Stimulated activated CD8-positive, alpha-beta memory T cell treated with anti-CD3 and anti-CD28 coated beads, Interleukin-4, amount 100 ng/mL, for 48 hours (primary cell): ENCODE data around the gene SPATA13.
"Not testable (repeated sequence)": the region's sequence is repeated elsewhere in the genome, so short reads cannot be mapped to it uniquely, and the experiment has no call there.

ENCODE experiments used
- DNase-seq: peaks from one replicate; pipeline ENCODE4 v3.0.0-alpha.2; 2020

Gene SPATA13

DNA sequence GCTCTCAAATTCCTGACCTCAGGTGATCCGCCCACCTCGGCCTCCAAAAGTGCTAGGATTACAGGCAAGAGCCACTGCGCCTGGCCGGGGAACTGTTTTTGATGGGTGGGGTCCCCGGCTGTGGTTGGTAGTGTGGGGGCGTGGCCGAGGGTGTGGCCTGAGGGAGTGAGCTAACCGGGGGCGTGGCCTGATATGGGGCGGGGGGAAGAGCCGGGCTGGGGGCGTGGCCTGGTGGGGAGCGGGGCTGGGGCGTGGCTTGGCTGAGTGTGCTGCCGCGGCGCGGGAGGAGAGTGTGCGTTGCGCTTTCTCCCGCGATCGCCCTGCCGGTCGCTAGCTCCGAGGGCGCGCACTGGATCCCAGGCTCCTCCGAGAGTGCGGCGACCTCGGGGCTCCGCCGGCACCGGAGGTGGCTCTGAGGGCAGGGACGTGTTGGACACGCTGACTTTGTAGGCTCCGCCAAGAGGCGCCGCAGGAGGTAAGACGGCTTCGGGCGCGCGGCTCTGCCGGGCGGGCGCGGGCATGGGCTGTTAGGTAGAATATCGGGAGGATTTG lies at the start of gene SPATA13:
SPATA13 (plus strand) TSS at position 263 of the 552 bp plus-strand sequence. CDS start 62,210 bp downstream, outside the sequence.
- DNase-seq = peak; percentile 97

DNA sequence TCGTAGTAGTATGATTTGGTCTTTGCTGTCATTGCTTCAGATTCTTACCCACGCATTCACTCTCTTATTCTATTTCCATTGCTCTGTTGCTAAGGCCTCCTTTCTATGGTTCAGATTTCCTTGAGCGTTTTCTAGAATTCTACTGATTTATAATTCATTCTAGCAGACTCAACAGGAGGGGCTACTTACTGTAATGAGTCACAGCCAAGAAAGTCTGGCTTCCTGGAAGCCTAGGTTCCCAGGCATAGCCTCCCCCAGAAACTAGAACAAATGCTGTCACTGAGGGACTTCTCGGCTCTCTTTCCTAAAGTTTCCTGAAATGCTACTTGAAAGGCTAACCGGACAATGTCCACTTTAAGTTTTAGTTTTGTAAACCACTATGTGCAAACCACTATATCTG lies 47.7 kb upstream of the SPATA13 start:
- DNase-seq = no peak

DNA sequence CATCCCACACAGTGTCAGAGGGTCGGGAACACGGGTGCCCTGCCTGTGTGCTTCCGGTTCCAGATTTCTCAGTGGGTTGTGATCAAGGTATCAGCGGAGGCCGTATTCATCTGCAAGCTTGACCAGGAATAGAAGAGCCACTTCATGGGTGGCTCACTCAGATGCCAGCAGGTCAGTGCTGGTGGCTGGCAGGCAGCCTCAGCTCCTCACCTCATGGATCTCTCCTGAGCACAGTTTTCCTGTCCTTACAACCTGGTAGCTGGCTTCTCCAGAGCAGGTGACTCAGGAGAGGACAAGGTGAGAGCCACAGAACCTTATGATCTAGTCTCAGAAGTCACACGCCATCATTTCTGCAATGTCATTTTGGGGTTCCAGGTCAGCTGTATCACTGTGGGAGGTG lies 44.8 kb upstream of the SPATA13 start:
- no peak for DNase-seq

DNA sequence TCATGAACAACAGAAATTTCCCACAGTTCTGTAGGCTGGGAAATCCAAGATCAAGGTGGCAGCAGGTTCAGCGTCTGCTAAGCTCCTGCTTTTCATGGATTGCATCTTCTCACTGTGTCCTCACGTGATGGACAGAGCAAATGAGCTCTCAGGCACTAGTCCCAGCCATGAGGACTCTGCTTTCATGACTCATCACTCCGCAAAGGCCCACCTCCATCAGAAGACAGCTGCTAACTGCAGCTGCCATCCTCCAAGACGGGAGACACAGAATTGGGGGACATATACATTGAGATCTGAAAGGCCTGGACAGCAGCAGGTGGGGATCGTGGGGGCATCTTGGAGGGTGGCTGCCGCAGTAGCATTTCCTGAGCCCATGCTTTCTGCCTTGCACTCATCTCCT lies 44.4 kb upstream of the SPATA13 start:
- DNase-seq = no peak

DNA sequence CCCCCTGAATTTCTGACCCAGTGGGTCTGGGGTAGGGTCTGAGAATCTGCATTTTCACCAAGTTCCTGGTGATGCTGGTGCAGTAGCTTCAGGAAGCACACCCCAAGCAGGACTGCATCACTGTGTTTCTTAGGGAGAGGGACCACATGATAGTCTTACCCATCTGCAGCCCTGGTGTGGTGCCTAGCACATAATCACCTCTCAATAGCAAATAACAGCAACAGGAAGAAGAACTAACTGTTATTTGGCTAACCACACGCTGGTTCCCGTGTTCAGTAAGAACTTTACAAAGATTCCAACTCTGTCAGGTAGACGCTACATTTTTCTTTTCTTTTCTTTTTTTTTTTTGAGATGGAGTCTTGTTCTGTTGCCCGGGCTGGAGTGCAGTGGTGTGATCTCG lies 41.9 kb upstream of the SPATA13 start:
- no peak for DNase-seq

DNA sequence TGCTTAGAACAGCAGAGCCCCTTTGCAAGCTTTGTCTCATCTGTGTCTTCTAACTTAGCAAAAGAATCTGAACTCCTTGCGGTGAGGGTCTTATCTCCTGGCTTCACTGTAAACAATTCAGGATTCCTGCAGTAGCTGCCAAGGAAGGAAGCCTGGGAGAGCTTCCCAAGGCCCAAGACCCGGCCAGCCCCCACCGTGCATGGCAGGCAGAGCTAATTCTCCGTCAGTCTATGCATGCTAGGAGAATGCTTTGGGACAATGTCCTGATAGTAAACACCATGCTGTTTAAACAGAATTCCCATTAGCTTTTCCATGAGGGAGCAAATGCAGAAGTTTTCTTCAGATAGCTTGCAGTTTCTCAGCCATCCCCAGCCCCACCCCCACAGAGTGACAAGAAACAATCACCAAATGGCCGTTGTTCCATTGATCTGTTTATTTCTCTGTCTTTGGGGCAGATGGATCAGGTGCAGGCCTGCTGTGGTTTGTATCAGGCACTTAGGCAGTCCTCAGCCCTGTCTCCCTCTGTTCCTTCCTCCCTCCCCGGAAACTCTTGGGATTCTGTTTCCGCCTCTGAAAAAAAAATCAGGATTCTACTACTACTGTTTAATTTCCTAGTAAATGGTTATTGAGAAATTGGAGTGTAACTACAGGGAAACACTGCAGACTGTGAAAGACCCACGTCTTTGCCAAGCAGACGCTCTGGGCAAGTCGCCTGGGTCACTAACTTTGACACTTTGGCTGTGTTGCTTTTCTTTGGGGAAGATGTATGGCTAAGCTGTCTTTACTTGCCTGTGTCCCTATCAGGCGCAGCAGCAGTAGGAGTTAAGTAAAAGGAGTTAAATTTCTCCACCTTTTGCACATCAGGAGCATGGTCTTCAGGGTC lies 40.7 kb upstream of the SPATA13 start:
- no peak for DNase-seq

DNA sequence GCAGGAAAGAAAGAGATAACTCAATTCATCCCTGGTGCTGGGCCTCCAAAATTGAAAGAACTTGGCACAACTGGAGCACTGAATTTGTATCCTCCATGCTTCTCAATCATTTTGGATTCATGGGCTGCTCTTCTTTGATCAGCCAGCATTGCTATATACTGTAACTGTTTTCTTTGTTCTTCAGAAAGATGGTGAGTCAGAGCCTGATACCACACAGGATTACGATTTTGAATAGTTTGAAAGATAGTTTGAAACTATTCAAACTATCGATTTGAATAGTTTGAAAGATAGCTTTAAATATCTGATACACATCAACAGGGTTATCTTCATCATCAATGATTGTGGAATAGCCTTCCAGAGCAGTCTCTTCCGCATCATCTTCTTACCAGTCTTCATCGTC lies 38.5 kb upstream of the SPATA13 start:
- not testable (repeated sequence) for DNase-seq

DNA sequence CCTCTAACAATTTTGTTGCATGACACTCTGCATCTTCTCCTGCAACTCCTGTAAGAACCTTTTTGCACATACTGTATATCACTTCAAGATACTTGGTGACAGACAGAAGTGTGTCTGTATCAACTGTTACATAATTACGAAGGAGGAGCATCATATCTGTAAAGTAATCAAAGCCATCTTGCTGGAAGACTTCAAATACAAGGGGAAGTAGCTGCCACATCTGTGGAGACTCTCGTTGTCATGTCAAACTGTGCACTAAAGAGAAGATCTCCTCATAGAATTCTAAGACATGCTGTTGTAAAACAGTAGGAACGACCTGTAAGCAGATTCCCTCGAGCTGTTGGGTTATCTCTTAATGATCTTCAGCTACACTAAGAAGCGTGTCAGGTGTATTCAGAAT lies 38.0 kb upstream of the SPATA13 start:
- DNase-seq = no peak

DNA sequence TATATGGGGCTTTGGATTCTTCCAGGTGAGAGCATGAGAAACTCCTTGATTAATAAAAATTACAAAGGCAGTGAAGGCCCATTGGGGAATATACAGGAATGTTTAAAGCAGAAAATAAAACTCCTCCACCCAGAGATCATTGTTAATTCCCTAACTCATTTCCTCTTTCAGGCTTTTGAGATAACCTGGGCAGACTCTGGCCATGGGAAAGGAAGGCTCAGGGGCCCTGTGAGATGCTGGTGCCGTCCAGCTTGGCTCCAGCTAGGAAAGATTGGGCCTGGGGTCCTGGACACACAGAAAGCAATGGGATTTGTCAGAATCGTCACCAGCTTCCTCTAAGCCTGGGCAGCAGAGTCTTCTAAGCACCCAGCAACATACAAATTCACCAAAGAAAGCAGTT lies 36.8 kb upstream of the SPATA13 start:
- DNase-seq = no peak

DNA sequence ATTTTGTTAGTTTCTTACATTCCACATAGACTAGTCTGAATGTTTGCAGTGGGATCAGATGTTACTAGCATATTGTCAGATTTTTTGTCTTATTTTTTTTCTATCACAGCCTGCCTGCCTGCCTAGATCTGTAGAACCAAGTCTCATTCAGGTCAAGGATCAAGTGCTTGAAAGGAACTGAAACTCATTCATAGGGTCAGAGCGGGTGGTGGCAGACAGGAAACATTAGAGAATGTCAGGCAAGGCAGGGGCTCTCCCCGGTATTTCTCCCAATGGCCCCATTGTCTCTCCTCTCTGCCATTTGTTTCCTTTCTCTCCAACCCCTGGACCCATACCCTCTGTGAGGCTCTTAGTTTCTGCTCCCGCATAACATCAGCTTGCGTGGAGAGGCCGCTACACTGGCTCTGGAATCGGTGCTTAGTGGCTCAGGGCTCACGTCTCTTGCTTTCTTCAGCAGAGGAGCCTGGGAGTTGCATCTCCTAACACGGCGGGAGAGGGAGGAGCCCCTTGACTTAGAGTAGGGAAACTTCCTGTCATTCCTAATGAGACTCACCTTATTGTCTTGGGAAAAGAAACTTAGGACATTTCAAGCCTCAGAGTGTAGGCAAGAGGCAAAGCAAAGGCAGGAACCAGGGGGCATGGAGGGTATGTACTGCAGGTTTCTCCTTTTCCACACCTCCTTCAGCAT lies 35.6 kb upstream of the SPATA13 start:
- DNase-seq = no peak

DNA sequence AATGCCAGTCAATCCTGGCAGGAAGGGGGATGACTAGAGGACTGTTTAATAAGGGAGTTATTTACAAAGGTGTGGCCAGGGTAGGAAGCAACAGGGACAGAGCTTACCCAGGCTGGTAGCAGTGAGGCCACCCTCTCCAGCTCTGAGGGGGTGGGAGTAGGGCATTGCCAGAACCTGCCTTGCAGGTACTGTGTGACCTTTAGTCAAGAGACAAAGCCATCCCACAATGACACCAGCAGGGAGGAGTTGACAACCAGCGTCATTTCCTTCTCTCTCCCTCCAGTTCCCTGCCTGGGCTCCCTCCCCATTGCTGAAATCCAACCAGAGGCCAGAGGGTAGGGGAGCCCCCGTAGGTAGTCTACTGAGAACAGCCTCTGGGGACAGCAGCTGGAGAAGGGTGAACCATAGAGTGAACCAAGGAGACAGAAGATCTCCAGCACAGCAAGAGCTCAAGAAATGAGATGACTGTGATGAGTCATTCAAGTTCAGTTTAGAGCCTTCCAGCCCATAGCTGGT lies 33.3 kb upstream of the SPATA13 start:
- peak; percentile 49 for DNase-seq

DNA sequence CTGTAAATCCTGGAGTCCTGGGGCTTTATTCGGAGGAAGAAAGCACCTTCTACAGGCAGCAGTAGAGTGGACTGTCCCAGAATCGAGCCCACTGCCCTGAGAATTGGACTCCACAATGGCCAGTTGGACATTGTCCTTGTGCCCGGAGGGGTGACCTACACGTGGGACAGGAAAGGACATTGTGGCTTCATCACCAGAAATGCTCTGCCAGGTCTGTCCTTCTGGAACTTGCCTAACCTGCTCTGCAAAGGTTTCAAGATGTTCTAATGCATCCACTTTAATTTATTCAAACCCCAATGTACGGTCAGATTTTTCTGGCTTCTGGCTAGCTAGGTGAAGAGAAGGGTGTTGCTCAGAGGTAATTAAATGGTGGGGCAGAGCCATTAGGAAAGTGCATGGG lies 32.4 kb upstream of the SPATA13 start:
- DNase-seq = no peak

DNA sequence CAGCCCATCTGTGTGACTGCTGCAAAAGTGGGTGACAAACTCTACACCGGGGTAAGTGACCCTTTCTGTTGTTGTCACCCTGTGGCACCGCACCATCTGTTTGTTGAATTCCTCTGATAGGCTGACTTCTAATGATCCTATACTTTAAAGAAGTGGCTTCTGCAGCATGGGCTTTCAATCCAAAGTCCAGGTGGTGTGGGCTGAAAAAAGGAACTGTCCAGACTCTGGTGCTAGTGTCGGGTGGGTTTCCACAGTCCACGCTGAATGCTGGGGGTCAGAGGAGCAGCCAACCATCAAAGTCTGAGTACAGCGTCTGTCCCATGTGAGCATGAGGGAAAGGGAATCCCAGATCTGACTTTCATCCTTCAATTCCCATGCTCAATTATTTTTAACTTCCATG lies 31.6 kb upstream of the SPATA13 start:
- no peak for DNase-seq

DNA sequence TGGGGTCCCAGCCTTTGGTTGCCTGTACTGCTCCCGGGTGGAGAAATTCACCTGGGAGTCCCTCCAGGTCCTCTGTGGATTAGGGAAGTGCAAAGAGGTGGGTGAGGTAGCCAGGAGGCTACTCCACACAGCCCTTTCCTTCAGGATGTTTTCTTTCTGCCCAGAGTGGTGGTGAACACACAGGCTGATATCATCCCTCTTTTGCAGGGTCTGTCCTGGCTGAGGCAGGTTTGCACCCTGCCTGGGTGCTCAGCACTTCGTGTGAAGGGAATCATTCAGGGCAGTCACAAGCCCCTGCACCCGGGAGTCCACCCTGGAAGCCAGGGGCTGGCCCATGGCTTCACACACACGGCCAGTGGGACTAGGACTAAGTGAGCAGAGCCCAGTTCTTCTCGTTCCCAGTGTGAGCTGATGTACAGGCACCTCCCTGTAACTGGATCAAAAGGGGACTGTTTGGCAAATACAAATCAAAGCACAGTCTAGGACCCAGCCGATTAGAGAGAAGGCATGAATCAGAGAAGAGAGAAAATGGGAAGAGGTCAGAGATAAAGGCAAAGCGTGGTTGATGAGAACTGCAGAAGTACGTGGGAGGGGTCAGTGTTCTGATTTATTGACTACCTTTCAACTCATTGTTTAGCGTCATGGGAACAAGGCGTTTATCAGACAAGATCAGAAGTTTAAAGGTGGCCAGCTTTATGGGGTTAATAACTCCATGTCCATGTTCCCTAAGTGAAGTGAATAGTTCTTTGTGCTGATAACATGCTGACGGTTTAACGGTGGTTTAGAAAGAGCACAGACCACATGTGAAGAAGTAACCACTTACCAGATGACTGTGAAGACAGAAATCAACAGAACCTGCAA lies 30.4 kb upstream of the SPATA13 start:
- DNase-seq = no peak

DNA sequence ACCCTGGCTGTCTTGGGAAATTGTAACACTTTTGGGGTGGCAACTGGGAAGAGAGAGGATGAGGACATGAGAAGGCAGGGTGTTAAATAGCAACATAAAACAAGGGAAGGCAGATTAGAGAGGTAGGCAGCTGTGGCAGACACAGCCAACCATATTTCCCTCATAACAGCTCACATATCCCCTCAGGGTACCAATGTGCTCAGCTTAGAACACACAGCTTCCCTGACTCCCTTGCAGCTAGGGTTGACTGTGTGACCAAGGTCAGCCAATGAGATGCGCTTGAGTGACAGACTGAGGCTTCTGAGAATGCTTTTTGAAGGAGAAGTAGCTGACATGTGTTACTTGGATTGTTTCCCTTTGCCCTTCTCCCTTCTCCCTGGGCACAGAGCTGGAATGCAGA lies 28.8 kb upstream of the SPATA13 start:
- no peak for DNase-seq

DNA sequence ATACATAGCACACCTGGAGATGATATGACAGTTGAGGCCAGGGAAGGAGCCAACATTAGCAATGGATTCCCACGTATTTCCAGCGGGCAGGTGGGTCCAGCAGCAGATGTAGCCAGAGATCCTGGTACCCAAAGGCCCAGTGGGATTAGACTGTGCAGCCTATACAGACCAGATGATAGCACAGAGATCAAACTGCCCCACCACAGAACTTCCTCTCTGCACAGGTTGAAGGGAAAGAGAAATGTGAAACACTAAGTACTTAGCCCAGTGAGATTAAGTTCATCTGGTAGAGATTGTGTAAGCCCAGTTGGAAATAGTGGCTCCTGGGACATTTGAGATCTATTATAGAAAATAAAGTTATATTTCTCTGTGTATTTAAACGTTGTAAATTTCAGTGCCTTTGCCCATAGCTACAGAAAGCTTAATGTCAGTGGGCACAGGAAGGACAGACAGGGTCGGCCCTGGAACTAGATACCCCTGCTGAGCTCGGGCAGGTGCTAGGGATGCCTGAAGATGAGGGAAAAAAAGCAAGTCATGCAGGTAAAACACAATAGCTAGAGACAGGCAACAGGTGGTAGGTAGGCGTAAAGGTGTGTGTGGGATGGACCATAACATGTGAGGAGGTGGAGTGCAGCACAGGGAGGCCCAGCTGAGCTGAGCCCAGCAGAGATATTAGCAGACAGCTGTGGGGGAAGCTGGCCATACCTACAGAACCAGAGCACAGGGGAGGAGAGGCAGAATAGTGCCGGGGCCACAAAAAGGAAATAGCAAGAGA lies 27.3 kb upstream of the SPATA13 start:
- no peak for DNase-seq

DNA sequence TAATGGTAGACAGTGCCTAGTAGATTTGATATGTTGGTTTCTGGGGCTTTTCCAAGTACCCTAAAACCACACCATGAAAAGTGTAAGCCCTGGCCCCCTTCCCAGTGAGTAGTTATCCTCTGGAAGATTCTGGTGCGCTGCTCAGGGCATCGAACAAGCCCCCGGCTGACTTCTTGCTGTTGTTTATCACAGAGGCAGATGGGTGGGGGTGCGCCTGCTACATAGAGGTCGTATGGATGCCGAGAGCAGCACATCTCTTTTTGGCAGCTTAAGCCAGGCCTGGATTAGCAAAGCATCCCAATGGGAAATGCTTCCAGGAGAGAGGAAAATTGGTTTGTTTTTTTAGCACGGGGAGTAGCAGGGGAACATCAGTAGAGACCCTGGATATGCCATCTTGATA lies 26.3 kb upstream of the SPATA13 start:
- DNase-seq = no peak

DNA sequence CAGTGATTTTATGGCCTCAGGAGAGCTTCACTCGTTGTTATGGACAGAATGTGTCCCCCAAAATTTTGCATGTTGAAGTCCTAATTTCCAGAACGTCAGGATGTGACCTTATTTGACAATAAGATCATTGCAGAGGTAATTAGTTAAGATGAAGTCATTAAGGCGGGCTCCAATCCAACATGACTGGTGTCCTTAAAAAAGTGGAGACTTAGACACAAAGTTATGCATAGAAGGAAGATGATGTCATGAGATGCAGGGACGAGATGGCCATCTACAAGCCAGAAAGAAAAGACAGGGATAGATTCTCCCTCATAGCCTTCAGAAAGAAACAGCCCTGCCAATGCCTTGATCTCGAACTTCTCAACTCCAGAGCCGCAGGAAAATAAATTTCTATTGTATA lies 25.8 kb upstream of the SPATA13 start:
- DNase-seq = no peak

DNA sequence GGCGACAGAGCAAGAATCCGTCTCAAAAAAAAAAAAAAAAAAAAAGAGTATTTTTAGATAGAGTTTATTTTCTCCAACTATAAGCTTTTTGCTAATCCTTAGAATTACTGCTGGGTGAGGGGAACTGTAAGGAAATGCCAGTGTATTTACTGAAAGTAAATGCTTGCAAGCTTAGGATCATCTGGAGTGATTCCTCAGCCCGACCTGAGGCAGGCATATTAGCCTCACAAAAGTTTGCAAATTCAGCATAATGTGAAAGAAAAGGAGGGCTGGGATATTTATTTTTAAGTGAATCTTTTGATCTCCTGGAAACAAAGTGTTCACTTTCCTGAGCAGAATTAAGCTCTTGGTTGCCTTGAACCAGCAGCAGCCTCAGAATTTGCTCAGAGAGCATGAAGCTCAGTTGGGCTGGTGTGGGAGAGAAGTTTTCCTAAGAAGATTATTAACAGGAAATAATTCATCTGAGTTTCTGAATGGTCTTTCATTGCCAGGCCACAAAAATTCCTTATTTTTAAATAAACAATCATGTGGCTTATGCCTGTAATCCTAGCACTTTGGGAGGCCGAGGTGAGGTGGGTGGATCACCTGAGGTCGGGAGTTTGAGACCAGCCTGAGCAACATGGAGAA lies 24.7 kb upstream of the SPATA13 start:
- no peak for DNase-seq

DNA sequence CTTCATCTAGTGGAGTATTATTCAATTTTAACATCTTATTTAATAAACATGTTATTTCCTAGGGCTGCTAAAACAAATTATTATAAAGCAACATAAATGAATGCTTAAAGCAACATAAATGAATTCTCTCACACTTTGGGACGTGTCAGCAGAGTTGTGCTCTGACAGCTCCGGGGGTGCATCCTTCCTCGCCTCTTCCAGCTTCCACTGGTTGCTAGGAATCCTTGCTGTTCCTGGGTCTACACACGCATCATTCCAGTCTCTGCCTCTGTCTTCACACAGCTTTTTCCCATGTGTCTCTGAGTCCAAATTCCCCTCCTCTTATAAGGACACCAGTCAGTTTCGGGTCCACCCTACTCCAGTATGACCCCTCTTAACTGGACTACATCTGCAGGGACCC lies 21.6 kb upstream of the SPATA13 start:
- no peak for DNase-seq

DNA sequence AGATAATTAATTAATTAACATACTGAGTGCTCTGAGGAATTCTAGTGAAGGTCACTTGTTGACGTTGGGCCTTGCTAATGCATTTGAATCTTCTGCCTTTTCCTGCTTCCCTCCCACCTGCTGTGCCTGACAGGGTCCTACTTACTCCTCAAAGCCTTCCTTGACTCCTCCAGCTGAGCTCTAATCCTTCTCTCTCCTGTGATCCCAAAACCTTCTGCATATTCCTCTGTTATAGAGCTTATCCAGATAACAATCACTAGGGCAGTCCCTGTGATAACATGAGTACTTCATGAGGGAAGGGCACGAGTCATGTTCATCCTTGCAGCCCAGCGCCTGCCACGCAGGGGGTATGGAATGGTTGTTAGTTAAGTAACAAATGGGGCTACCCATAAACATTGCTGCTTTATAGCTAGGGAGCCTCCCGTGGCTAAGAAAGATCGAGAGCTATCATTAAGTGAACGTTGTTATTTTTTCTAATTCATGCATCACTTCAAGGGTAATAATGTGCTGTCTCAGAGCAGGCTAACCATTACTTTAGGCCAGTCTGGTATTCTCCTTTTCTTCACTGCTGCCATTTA lies 19.1 kb upstream of the SPATA13 start:
- no peak for DNase-seq
